ENCODE measurements around the gene SARDH. TPM values are rescaled to one million over a fixed set of nuclear protein-coding genes. Genes with fewer than 3 reads are reported as not detected.

The SARDH gene
- total RNA-seq, 1 experiment from 2014 or later = 5.6 TPM

- H3K4me2 ChIP-seq (ENCODE audit: low read length) = no peak overlapping the region
- H3K4me1 ChIP-seq (ENCODE audit: control insufficient read depth in 1 of 2, insufficient read depth in 2 of 2, low read length in 2 of 2) = peaks cover 0 to 5% of the 10 kb centered on the region in 2 experiments; a peak in 2 of 4 replicates
- no peaks in the 10 kb centered on the region for H3K79me2 ChIP-seq (ENCODE audit: insufficient read depth, low read length)
- no peak overlapping the region for H3K4me3 ChIP-seq (replicated peaks in 1 of 2; ENCODE audit: low read depth in 1 of 2, low read length in 2 of 2)
- DNase-seq (ENCODE audit: low read depth, low spot score) = no peak
- POLR2A ChIA-PET = no interaction called here
- CTCF ChIA-PET = interaction anchor here (1.8 kb wide), 1 partner anchor 13 kb away, joined by 6 read pairs; no protein-coding TSS in a partner anchor
- no peaks in the 10 kb centered on the region for H4K20me1 ChIP-seq (ENCODE audit: insufficient read depth)
- no TSS peak for BruUV-seq (replicated peaks)
- TF ChIP-seq TCF7L2 (IDR thresholded peaks at IDR 0.05; ENCODE audit: borderline replicate concordance, extremely low read depth, insufficient read depth, insufficient read length) (no peak), ELF1 (IDR thresholded peaks at IDR 0.05; ENCODE audit: borderline replicate concordance, low read depth) (no peak), CBX3 (IDR thresholded peaks at IDR 0.05; ENCODE audit: low read depth) (no peak), SRF (IDR thresholded peaks at IDR 0.05; ENCODE audit: low read depth) (no peak), ZNF274 (IDR thresholded peaks at IDR 0.05; ENCODE audit: low read depth, low read length) (no peak), FOSL1 (IDR thresholded peaks at IDR 0.05; ENCODE audit: low read depth) (no peak), CTCF (IDR thresholded peaks at IDR 0.05 in 2 of 3, conservative IDR thresholded peaks at IDR 0.05 in 1 of 3; ENCODE audit: borderline replicate concordance in 1 of 3, insufficient read depth in 1 of 3, low read depth in 2 of 3, low read length in 2 of 3) (no peak), EZH2phosphoT487 (IDR thresholded peaks at IDR 0.05; ENCODE audit: borderline replicate concordance) (no peak), EGR1 (IDR thresholded peaks at IDR 0.05; ENCODE audit: low read depth) (no peak), YY1 (IDR thresholded peaks at IDR 0.05; ENCODE audit: extremely low read depth, insufficient replicate concordance, low read depth, low read length) (no peak)
- TF ChIP-seq, protein P1, sequence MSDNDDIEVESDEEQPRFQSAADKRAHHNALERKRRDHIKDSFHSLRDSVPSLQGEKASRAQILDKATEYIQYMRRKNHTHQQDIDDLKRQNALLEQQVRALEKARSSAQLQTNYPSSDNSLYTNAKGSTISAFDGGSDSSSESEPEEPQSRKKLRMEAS (IDR thresholded peaks at IDR 0.05) = no peak
- TF ChIP-seq, protein P2, sequence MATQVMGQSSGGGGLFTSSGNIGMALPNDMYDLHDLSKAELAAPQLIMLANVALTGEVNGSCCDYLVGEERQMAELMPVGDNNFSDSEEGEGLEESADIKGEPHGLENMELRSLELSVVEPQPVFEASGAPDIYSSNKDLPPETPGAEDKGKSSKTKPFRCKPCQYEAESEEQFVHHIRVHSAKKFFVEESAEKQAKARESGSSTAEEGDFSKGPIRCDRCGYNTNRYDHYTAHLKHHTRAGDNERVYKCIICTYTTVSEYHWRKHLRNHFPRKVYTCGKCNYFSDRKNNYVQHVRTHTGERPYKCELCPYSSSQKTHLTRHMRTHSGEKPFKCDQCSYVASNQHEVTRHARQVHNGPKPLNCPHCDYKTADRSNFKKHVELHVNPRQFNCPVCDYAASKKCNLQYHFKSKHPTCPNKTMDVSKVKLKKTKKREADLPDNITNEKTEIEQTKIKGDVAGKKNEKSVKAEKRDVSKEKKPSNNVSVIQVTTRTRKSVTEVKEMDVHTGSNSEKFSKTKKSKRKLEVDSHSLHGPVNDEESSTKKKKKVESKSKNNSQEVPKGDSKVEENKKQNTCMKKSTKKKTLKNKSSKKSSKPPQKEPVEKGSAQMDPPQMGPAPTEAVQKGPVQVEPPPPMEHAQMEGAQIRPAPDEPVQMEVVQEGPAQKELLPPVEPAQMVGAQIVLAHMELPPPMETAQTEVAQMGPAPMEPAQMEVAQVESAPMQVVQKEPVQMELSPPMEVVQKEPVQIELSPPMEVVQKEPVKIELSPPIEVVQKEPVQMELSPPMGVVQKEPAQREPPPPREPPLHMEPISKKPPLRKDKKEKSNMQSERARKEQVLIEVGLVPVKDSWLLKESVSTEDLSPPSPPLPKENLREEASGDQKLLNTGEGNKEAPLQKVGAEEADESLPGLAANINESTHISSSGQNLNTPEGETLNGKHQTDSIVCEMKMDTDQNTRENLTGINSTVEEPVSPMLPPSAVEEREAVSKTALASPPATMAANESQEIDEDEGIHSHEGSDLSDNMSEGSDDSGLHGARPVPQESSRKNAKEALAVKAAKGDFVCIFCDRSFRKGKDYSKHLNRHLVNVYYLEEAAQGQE (IDR thresholded peaks at IDR 0.05; ENCODE audit: low read depth) = no peak
- RAD21 ChIA-PET (ENCODE audit: low non-redundant PET in 1 of 2, low total read pairs in 2 of 2, uncharacterized antibody in 2 of 2, unreplicated experiment in 2 of 2) = no interaction called here
- H3K9ac ChIP-seq (ENCODE audit: low read length) = no peak overlapping the region
- no peaks in the 10 kb centered on the region for H3K9me2 ChIP-seq (ENCODE audit: insufficient read depth)
- no peaks in the 10 kb centered on the region for H3K36me3 ChIP-seq (ENCODE audit: control insufficient read depth in 1 of 2, insufficient read depth in 2 of 2, low read length in 2 of 2)
- no peak; the same call in 1 of the 2 replicates for ATAC-seq
- H2AFZ ChIP-seq (ENCODE audit: low read depth, low read length, poor library complexity, severe bottlenecking) = no peak overlapping the region
- intact Hi-C loops (cut with micrococcal nuclease) = loop anchor here (5.0 kb wide), 1 partner anchor 263 kb away; the partner anchor contains the start of gene VAV2
- H3K9me3 ChIP-seq (ENCODE audit: control insufficient read depth in 1 of 2, insufficient read depth in 1 of 2, low read depth in 1 of 2, low read length in 2 of 2) = no peaks in the 10 kb centered on the region
- 0 out of 2 replicates have a peak, but pooled peaks cover 9% of the 10 kb centered on the region for H3K27me3 ChIP-seq (ENCODE audit: insufficient read depth, low read length)
- no peak overlapping the region for H3K27ac ChIP-seq (ENCODE audit: low read depth, low read length)
Measured at GRCh38 chr9:133729617-133730281, 8.4 kb downstream of the SARDH start.

All from HCT116 (cell line).